Measurements from ENCODE around the gene ZC3H10. TPM values are rescaled to one million over a fixed set of nuclear protein-coding genes. Genes with fewer than 3 reads are reported as not detected.

The ZC3H10 gene
- total and polyA plus RNA-seq, 2 of the 13 experiments (the other 11 are each of a cell fraction or from before 2014, with no cell fraction given), result 0.70 to 2.3 TPM

DNA sequence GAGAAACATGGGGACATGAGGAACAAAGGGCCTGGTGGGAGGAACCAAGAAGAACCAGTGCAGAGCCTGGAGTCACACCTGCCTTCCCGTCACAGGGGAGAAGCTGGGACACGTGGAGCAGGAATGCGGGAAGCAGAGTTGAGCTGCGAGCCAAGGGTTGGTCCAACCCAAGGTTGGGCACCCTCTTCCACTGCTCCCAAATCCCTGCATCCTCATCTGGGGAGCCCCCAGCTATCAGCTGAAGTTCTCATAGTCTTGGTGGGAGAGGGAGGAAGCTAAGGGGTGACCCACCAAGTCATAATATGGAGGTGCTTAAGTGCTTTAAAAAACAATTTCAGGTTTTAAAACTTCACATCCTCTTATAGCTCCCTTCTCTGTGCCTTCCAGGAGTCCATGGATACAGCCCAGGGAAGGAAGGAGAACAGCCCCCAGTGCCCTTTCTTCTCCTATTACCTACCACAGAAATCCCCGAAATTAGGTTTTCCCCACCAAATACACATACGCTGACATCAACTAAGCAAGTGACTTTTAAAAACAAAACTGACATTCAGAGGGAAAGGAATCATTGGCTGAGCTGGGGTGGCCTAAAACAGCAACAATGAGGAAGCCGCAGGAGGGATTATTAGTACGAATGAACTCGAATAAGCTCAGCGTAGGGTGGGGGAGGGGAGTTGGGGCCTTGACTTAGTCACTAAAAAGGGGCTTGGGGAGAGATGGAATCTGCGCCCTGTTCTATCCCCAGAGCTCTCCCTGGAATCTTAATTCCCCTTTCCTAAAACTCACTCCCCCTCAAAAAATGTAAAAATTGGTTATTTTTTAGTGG lies 44.6 kb downstream of the ZC3H10 start:
- Histone ChIP-seq H3K27ac (ENCODE audit: extremely low read length, insufficient read depth, low read length) (no peak overlapping the region), H3K4me3 (replicated peaks in 1 of 3; ENCODE audit: insufficient read depth in 1 of 3, low read depth in 2 of 3, low read length in 3 of 3) (no peak overlapping the region), H3K36me3 (replicated peaks in 1 of 2; ENCODE audit: control insufficient read depth in 1 of 2, insufficient read depth in 2 of 2, low read length in 2 of 2) (peaks cover 33 to 60% of the 10 kb centered on the region in 2 experiments), H4K20me1 (ENCODE audit: insufficient read depth, low read length) (peaks cover 28% of the 10 kb centered on the region), H3K9ac (ENCODE audit: insufficient read depth, low read depth, low read length) (no peak overlapping the region), H3K4me1 (ENCODE audit: insufficient read depth, low read length) (peaks cover 28% of the 10 kb centered on the region), H2AFZ (ENCODE audit: low read length) (no peak overlapping the region), H3K9me3 (ENCODE audit: low read length) (no peaks in the 10 kb centered on the region), H3K27me3 (ENCODE audit: control insufficient read depth in 1 of 2, insufficient read depth in 2 of 2, low read length in 2 of 2) (no peaks in the 10 kb centered on the region; a peak in 1 of 5 replicates), H3K4me2 (ENCODE audit: low read depth, low read length) (no peak overlapping the region), H3K79me2 (ENCODE audit: insufficient read depth, low read length) (peaks cover 25% of the 10 kb centered on the region)
- in situ Hi-C loops (cut with HindIII; ENCODE audit: extremely low pct_ligation_motif_present, low pct_unique_long_range_greater_than_20kb), result no loop called here
- WGBS (ENCODE audit: low lambda C conversion rate), result 95% methylated on average over 11 of the region's 11 CpGs
- TSS peak; percentile 34 for BruUV-seq (replicated peaks)
- intact Hi-C loops (cut with micrococcal nuclease; ENCODE audit: unreplicated experiment), result no loop called here
- no peak for DNase-seq (ENCODE audit: low spot score)
- POLR2A ChIA-PET, result interaction anchor here (0.7 to 3.3 kb wide), 8 partner anchors 11 to 59 kb away, joined by 3 to 20 read pairs (median 6); partner anchors contain the start of genes ESYT1, RNF41, SMARCC2 and ZC3H10
- CTCF ChIA-PET (ENCODE audit: low intra/inter-chr PET ratio, low total read pairs), result no interaction called here
- no peak for FAIRE-seq
- ATAC-seq, result no peak
- no peak for TF ChIP-seq ZNF160 (CRISPR knock-in tag; IDR thresholded peaks at IDR 0.05)
- 0 out of 2 replicates have a peak, but pooled peaks have one; percentile 19 for TF ChIP-seq RBFOX2 (IDR thresholded peaks at IDR 0.05; ENCODE audit: low read depth, low read length)
- no peak for TF ChIP-seq IRX3 (CRISPR knock-in tag; IDR thresholded peaks at IDR 0.05; ENCODE audit: borderline replicate concordance, low read depth)
- peak; percentile 42; the same call in 1 of the 2 replicates for TF ChIP-seq POLR2AphosphoS5 (IDR thresholded peaks at IDR 0.05; ENCODE audit: low read depth, low read length)
- TF ChIP-seq ZNF468 (CRISPR knock-in tag; IDR thresholded peaks at IDR 0.05), result no peak
- TF ChIP-seq POLR2A (IDR thresholded peaks at IDR 0.05; ENCODE audit: insufficient read depth in 1 of 2, low read depth in 2 of 2, low read length in 2 of 2), result peak; percentile 45 to 51; a peak in 3 of 4 replicates
- peak; percentile 53; the same call in 1 of the 2 replicates for TF ChIP-seq POLR2G (IDR thresholded peaks at IDR 0.05; ENCODE audit: low read depth, low read length)
- no peak for TF ChIP-seq NFE2L2 (IDR thresholded peaks at IDR 0.05; ENCODE audit: low read length)
- TF ChIP-seq, protein P1, sequence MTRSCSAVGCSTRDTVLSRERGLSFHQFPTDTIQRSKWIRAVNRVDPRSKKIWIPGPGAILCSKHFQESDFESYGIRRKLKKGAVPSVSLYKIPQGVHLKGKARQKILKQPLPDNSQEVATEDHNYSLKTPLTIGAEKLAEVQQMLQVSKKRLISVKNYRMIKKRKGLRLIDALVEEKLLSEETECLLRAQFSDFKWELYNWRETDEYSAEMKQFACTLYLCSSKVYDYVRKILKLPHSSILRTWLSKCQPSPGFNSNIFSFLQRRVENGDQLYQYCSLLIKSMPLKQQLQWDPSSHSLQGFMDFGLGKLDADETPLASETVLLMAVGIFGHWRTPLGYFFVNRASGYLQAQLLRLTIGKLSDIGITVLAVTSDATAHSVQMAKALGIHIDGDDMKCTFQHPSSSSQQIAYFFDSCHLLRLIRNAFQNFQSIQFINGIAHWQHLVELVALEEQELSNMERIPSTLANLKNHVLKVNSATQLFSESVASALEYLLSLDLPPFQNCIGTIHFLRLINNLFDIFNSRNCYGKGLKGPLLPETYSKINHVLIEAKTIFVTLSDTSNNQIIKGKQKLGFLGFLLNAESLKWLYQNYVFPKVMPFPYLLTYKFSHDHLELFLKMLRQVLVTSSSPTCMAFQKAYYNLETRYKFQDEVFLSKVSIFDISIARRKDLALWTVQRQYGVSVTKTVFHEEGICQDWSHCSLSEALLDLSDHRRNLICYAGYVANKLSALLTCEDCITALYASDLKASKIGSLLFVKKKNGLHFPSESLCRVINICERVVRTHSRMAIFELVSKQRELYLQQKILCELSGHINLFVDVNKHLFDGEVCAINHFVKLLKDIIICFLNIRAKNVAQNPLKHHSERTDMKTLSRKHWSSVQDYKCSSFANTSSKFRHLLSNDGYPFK (CRISPR knock-in tag; IDR thresholded peaks at IDR 0.05; ENCODE audit: borderline replicate concordance), result no peak
- peak; percentile 49 for TF ChIP-seq RBM22 (optimal IDR thresholded peaks at IDR 0.05; ENCODE audit: low read length)

Data from HepG2 (cell line).